H1 (cell line): Measurements from ENCODE around the gene GNS. TPM values are rescaled to one million over a fixed set of nuclear protein-coding genes. Genes with fewer than 3 reads are reported as not detected.

Source experiments
- ASH2L ChIP-seq: fragments of 200-600, 300-600 bp; sonication (generic); IDR thresholded peaks from one replicate; pipeline ENCODE4 v1.7.1; 2017; ENCODE audit warnings: low read length
- GABPA ChIP-seq: IDR thresholded peaks from 2 replicates; pipeline ENCODE4 v1.6.1; 2011; ENCODE audit warnings: mild to moderate bottlenecking, low read length, moderate library complexity, borderline replicate concordance; ENCODE audit not compliant: insufficient read depth
- SAP30 ChIP-seq: fragments of 300-600 bp; sonication (generic); IDR thresholded peaks from 2 replicates; pipeline ENCODE4 v1.7.1; 2012; ENCODE audit warnings: low read length, moderate library complexity, mild to moderate bottlenecking, inconsistent platforms; ENCODE audit not compliant: insufficient read depth, insufficient replicate concordance
- SIN3A ChIP-seq, 2 experiments: IDR thresholded peaks in 1 of 2; conservative IDR thresholded peaks in 1 of 2; 2 replicates each; pipeline ENCODE4 v1.6.1; 2011 to 2012; ENCODE audit warnings: low read length in 2 of 2, improper control_type of control experiment in 1 of 2, low read depth in 1 of 2, mild to moderate bottlenecking in 1 of 2
- SRF ChIP-seq: IDR thresholded peaks from 2 replicates; pipeline ENCODE4 v1.6.1; 2011; ENCODE audit warnings: mild to moderate bottlenecking, low read depth, low read length, moderate library complexity
- polyA plus RNA-seq, 7 experiments: library from polyadenylated mRNA; depleted of rRNA in 3 of 7; stranded (reverse) in 5 of 7; unstranded in 2 of 7; fragments of >200 nt in 5 of 7; fragments of 200-250 nt in 2 of 7; gene quantifications; 1 replicate in 5 of 7; 2 replicates in 1 of 7; 4 replicates in 1 of 7; pipeline versions ENCODE4 v1.2.1 to v1.2.3, GENCODE V29; 2011 to 2013; ENCODE audit warnings: missing spikeins in 2 of 7, mixed read lengths in 2 of 7
- total RNA-seq: library from RNA; stranded (reverse); fragmentation: NEBNext Ultra II Directional; extraction: Animal tissue kit (Norgen Biotek cat#: 25700); gene quantifications from 2 replicates; pipeline ENCODE4 v1.2.1, GENCODE V29; 2021

Gene GNS
- total and polyA plus RNA-seq, 2 of the 8 experiments (the other 6 are each of a cell fraction or from before 2014, with no cell fraction given) = 16.0 to 28.5 TPM

DNA sequence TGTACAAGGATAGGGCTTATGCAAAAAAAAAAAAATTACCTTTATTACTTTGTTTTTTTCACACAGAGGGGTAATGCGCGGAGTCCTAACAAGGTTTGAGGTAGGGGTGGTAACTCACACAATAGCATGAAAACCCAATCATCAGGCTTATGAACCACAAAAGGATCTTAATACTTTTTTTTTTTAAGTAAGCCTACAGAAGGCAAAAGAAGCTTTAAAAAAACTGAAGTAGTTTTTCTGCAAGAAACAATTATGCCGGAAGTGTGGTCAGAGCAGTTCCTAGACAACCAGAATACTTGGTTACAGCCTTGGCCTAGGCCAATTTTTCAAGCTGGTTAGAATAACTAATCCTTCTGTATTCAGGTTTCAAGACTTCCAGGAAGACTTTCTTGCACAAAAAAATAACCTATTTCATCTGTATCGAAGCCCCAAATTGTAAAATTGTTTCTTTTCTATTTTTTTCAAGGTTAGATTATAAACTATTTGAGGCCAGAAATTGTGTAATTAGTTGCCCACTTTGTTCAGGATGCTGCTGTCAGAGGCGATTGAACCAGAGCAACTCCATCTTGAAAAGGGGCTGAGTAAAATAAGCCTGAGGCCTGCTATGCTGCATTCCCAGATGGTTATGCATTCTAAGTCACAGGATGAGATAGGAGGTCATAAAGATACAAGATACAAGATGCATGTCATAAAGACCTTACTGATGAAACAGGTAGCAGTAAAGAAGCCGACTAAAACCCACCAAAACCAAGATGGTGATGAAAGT, 1.8 kb upstream of the GNS start (continued):
- TF ChIP-seq SIN3A (conservative IDR thresholded peaks at IDR 0.05 in 1 of 2, IDR thresholded peaks at IDR 0.05 in 1 of 2; ENCODE audit: low read depth in 1 of 2, low read length in 2 of 2) = no peak
- TF ChIP-seq SRF = no peak
- TF ChIP-seq GABPA = no peak
- TF ChIP-seq SAP30 = no peak
- TF ChIP-seq ASH2L = no peak
